Heart right ventricle (tissue), 16 donors: ENCODE results near the gene CYP1B1. TPM values are rescaled to one million over a fixed set of nuclear protein-coding genes. Genes with fewer than 3 reads are reported as not detected.

Source experiments
- ATAC-seq, 8 donors: fragments of 200-7000 bp; cut with Tn5 transposase; one replicate each; pipeline ENCODE4 v1.9.1; 2020; ENCODE audit warnings: mild to moderate bottlenecking in 8 of 8, moderate library complexity in 8 of 8, moderate number of reproducible peaks in 1 of 8
- DNase-seq, 2 donors: peaks; one replicate each; pipeline ENCODE4 v3.0.0-alpha.2; 2020
- H3K27ac ChIP-seq, 10 donors: fragments of 200-600 bp; sonication (generic) in 2 of 10; one replicate each; pipeline versions ENCODE4 v1.5.0 to v1.8.0; 2020 to 2022; ENCODE audit warnings: mild to moderate bottlenecking in 3 of 10
- H3K27me3 ChIP-seq, 7 donors: fragments of 200-600 bp; one replicate each; pipeline ENCODE4 v1.8.0; 2021 to 2022; ENCODE audit warnings: mild to moderate bottlenecking in 2 of 7
- H3K36me3 ChIP-seq, 9 donors: fragments of 200-600 bp; sonication (generic) in 1 of 9; one replicate each; pipeline versions ENCODE4 v1.5.0 to v1.8.0; 2020 to 2022; ENCODE audit warnings: mild to moderate bottlenecking in 2 of 9
- H3K4me1 ChIP-seq, 9 donors: fragments of 200-600 bp; sonication (generic) in 1 of 9; one replicate each; pipeline versions ENCODE4 v1.5.0 to v1.8.0; 2020 to 2022; ENCODE audit warnings: mild to moderate bottlenecking in 4 of 9
- H3K4me3 ChIP-seq, 10 donors: fragments of 200-600 bp; sonication (generic) in 2 of 10; one replicate each; pipeline versions ENCODE4 v1.5.0 to v1.8.0; 2020 to 2022; ENCODE audit warnings: mild to moderate bottlenecking in 7 of 10, moderate library complexity in 2 of 10
- H3K9me3 ChIP-seq, 11 donors: fragments of 200-600 bp in 10 of 11; sonication (generic) in 2 of 11; one replicate each; pipeline versions ENCODE4 v1.5.0 to v1.8.0; 2013 to 2022; ENCODE audit warnings: mild to moderate bottlenecking in 2 of 11, control low read depth in 1 of 11, moderate library complexity in 1 of 11
- WGBS, 2 donors: extraction: QIAGEN DNeasy Blood & Tissue Kit; methylation state at CpG; one replicate each; pipeline ENCODE4 v1.1.7; 2013; ENCODE audit warnings: inconsistent platforms in 1 of 2; 5-methylcytosine and 5-hydroxymethylcytosine counted together
- intact Hi-C, 10 donors: fragments of 100-400 bp; cut with DNase I; formaldehyde crosslinking; loops; one replicate each; pipeline versions ENCODE4 v1.11.1 to v1.14.2; 2022
- polyA plus RNA-seq, 2 donors: library from polyadenylated mRNA; stranded (reverse); fragments of 200-250 nt; gene quantifications; one replicate each; pipeline ENCODE4 v1.2.3, GENCODE V29; 2013
- total RNA-seq, 10 donors: library from RNA; stranded (reverse); fragmentation: NEBNext Ultra II Directional in 3 of 10; extraction: Animal tissue kit (Norgen Biotek cat#: 25700) in 3 of 10; gene quantifications; one replicate each; pipeline versions ENCODE4 v1.2.1 to v1.2.4, GENCODE V29; 2021 to 2023
- TF ChIP-seq, protein P1 (sequence below), 9 donors: fragments of 200-600 bp; sonication (generic) in 2 of 9; IDR thresholded peaks; one replicate each; pipeline versions ENCODE4 v1.5.0 to v1.8.0; 2021 to 2022; ENCODE audit warnings: antibody characterized with exemption in 9 of 9, mild to moderate bottlenecking in 5 of 9, moderate library complexity in 1 of 9
- donor health status: Arrhythmogenic right ventricular cardiomyopathy.
- donor health status: ischemic (EF 13 %, LVEDD 7.1; RV severe dilation, severe dysfunction).
- donor health status: healthy with polysubstance abuse.
- donor health status: DM: no; HTN: yes; CAD: no.
- donor health status: DM: no; HTN: no; CAD: no.
- donor health status: ischemic (EF 25% LVEDD 6.9; RV normal size, moderate dysfunction).
- donor health status: ischemic (EF 25% LVEDD 5.7; RV mildly dilated, moderate dysfunction).
- donor health status: healthy.
- donor health status: DM: yes; HTN: yes; CAD: no.
- donor health status: Ischemic cardiomyopathy.
- donor health status: ischemic (EF 35%, LVEDD 5.7; RV mildly dilated, moderate dysfunction).
- donor health status: nonischemic (EF 11% LVEDD 7.7; RV severe dilation, severe dysfunction).
- donor health status: DM: yes; HTN: yes; CAD: no.
- donor health status: PGD.
- donor health status: ischemic (EF 29% LVEDD 5.4; RV normal size, mild dysfunction).
- donor health status: nonischemic (EF 23%, LVEDD 6.1; RV moderate dilation, normal function).

CYP1B1 gene
- total and polyA plus RNA-seq, 12 donors: 7.2 to 89.3 (median 14.3) TPM

DNA sequence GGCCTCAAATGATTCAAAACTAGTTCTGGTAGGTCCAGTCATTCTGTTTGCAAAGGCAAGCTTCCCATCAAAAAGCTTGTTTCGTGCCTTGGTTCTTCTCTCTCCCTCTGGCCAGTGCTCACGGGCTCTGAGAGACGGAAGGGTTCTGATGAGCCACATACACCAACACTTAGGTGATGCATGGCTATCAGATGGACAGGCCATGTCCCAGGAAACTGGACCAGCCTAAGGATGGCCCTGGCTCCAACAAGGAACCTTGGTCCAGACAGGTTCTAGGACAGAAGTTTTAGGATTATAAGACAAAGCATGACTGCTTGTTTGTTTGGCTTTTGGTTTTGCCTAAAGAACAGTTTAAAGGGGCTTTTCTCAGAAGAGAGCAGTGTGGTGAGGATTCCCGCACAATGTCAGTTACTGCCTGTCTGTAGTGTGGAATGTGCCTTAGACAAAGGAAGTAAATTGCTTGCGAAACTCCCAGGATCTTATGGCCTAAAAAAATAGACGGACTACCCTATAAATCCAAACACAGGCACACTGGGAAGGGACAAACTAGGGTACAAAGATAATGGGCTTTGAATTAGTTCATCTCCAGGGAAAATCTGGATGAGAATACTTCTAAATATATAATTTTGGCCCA, 10.3 kb downstream of the CYP1B1 start:
- Histone ChIP-seq H3K27me3 (no peaks in the 10 kb centered on the region), H3K9me3 (no peaks in the 10 kb centered on the region), H3K4me1 (peaks cover 0 to 31% (median 0%) of the 10 kb centered on the region in 9 donors), H3K36me3 (peaks cover 0 to 48% (median 0%) of the 10 kb centered on the region in 9 donors), H3K4me3 (no peak overlapping the region), H3K27ac (peak overlapping the region in 1 of 10 donors; percentile 10)
- DNase-seq: no peak
- TF ChIP-seq, protein P1, sequence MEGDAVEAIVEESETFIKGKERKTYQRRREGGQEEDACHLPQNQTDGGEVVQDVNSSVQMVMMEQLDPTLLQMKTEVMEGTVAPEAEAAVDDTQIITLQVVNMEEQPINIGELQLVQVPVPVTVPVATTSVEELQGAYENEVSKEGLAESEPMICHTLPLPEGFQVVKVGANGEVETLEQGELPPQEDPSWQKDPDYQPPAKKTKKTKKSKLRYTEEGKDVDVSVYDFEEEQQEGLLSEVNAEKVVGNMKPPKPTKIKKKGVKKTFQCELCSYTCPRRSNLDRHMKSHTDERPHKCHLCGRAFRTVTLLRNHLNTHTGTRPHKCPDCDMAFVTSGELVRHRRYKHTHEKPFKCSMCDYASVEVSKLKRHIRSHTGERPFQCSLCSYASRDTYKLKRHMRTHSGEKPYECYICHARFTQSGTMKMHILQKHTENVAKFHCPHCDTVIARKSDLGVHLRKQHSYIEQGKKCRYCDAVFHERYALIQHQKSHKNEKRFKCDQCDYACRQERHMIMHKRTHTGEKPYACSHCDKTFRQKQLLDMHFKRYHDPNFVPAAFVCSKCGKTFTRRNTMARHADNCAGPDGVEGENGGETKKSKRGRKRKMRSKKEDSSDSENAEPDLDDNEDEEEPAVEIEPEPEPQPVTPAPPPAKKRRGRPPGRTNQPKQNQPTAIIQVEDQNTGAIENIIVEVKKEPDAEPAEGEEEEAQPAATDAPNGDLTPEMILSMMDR (IDR thresholded peaks at IDR 0.05): no peak
- WGBS, 2 donors: 88 to 90% methylated on average over 6 of the region's 6 CpGs
- peak in 1 of 8 donors; percentile 22 for ATAC-seq
- intact Hi-C loops: no loop called here

DNA sequence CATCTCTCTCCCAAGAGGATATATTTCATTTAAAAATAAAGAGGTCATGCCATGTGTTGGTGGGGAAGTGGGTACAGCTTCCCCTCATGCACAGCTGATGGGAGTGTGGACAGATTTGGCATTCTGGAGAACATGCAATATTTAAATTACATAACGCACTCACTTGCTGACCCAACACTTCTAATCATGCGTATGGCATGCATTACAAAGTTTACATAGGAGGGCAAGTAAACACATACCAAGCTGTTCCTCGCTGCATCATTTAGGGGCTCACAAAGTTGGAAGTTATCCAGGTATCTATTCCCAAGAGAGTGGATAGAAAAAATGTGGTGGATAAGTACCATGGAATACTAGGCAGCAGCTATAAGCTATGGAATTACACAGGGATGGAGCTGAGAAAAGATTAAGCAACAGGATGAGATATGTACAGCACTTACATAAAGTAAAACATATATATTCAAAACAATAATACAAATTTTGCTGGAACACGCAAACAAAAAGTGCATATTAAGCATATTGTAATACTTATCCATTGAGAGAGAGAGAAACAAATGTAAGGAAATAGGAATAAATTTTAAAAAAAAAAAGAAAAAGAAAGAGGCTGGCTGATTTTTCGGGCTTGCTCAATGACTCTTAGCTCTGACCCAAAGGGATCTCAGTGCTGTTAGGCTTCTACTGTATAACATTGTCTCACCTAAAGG, 11.0 kb downstream of the CYP1B1 start:
- no peak for DNase-seq
- Histone ChIP-seq H3K36me3 (peaks cover 0 to 43% (median 0%) of the 10 kb centered on the region in 9 donors), H3K27ac (no peak overlapping the region), H3K9me3 (no peaks in the 10 kb centered on the region), H3K4me3 (no peak overlapping the region), H3K27me3 (no peaks in the 10 kb centered on the region), H3K4me1 (peaks cover 0 to 31% (median 0%) of the 10 kb centered on the region in 9 donors)
- ATAC-seq: no peak
- WGBS, 2 donors: 90 to 92% methylated on average over 5 of the region's 5 CpGs
- TF ChIP-seq, protein P1 (IDR thresholded peaks at IDR 0.05): no peak
- intact Hi-C loops: no loop called here

DNA sequence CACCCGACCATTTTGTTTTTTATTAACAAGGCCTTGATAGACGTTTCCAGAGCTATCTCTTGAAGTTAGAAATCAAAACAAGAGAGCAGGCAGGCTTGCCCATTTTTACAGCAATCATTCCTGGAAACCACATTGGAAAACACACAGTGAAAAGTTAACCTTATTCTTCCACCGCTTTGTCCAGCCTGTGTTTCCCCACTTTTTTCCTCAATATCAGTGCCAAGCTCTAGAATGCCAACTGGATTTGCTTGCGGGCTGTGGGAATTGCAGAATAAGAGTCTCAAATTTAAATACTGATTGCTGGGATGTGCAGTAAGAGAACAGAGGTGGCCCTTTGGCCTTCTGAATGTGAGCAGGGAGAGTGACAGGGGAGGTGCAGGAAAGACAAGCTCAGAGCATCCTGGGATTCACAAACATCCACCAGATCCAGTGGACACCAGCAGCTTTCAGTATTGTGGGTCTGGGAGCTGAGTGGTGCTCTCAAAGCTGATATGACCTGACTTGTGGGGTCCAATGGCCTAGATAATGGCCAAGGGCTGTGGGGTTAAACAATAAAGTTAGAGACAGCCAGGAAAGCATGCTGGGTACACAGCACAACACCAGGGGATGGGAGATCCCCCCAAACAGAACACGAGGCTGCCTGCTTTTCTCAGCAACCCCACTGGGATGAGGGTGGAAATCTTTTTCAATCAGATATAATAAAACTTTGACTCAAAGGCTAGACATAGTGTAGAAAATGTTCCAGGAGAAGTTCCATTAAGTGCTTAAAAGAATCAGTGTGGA, 15.5 kb downstream of the CYP1B1 start:
- 76 to 80% methylated on average over 5 of the region's 5 CpGs for WGBS, 2 donors
- H3K36me3 ChIP-seq: peaks cover 0 to 7% (median 0%) of the 10 kb centered on the region in 9 donors
- H3K4me3 ChIP-seq: no peak overlapping the region
- no peaks in the 10 kb centered on the region for H3K27me3 ChIP-seq
- H3K4me1 ChIP-seq: peaks cover 0 to 16% (median 0%) of the 10 kb centered on the region in 9 donors
- no peaks in the 10 kb centered on the region for H3K9me3 ChIP-seq
- DNase-seq: no peak
- TF ChIP-seq, protein P1 (IDR thresholded peaks at IDR 0.05): no peak
- H3K27ac ChIP-seq: no peak overlapping the region
- intact Hi-C loops: no loop called here
- no peak for ATAC-seq

GRCh38 chr2:38057651-38058410, 18.1 kb downstream of the CYP1B1 start:
- Histone ChIP-seq H3K4me1 (peaks cover 0 to 6% (median 0%) of the 10 kb centered on the region in 9 donors), H3K27me3 (no peaks in the 10 kb centered on the region), H3K27ac (no peak overlapping the region), H3K4me3 (no peak overlapping the region), H3K9me3 (no peaks in the 10 kb centered on the region), H3K36me3 (no peaks in the 10 kb centered on the region)
- ATAC-seq: no peak
- TF ChIP-seq, protein P1 (IDR thresholded peaks at IDR 0.05): no peak
- DNase-seq: no peak
- intact Hi-C loops: no loop called here
- WGBS, 2 donors: 76 to 78% methylated on average over 3 of the region's 3 CpGs
